ENCODE measurements around the gene CSMD2. TPM values are rescaled to one million over a fixed set of nuclear protein-coding genes. Genes with fewer than 3 reads are reported as not detected.

The CSMD2 gene
- total RNA-seq, 1 donor from 2014 or later, result 0.55 TPM

DNA sequence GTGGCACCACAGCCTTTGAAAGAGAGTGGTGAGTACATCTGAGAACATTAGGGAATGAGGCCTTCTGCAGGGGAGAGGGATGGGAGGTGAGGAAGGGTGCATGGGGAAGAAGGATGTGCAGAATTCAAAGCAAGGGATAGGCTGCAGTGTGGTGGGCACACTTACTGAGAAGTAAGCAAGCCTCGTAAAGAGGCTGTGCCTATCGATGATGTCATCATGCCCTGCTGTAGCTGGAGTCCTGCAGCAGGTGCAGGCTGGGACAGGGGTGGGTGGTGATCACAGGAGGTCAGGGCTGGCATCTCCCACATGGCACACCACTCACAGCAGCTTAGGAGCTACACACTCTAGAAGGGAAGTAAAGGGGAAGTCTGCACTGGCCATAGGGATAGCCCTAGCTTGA, 676.4 kb downstream of the CSMD2 start:
- Mint-ChIP-seq H3K9me3 (ENCODE audit: low read depth) (peaks cover 42% of the 10 kb centered on the region), H3K27me3 (ENCODE audit: low read depth) (no peaks in the 10 kb centered on the region), H3K36me3 (ENCODE audit: low read depth) (peaks cover 66% of the 10 kb centered on the region), H3K4me1 (ENCODE audit: low read depth) (no peaks in the 10 kb centered on the region), H3K27ac (ENCODE audit: unreplicated experiment) (no peak overlapping the region), H3K4me3 (ENCODE audit: unreplicated experiment) (no peak overlapping the region)
- TF ChIP-seq, protein P1, sequence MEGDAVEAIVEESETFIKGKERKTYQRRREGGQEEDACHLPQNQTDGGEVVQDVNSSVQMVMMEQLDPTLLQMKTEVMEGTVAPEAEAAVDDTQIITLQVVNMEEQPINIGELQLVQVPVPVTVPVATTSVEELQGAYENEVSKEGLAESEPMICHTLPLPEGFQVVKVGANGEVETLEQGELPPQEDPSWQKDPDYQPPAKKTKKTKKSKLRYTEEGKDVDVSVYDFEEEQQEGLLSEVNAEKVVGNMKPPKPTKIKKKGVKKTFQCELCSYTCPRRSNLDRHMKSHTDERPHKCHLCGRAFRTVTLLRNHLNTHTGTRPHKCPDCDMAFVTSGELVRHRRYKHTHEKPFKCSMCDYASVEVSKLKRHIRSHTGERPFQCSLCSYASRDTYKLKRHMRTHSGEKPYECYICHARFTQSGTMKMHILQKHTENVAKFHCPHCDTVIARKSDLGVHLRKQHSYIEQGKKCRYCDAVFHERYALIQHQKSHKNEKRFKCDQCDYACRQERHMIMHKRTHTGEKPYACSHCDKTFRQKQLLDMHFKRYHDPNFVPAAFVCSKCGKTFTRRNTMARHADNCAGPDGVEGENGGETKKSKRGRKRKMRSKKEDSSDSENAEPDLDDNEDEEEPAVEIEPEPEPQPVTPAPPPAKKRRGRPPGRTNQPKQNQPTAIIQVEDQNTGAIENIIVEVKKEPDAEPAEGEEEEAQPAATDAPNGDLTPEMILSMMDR (IDR thresholded peaks at IDR 0.05), result no peak
- no peak for DNase-seq (ENCODE audit: low spot score)

DNA sequence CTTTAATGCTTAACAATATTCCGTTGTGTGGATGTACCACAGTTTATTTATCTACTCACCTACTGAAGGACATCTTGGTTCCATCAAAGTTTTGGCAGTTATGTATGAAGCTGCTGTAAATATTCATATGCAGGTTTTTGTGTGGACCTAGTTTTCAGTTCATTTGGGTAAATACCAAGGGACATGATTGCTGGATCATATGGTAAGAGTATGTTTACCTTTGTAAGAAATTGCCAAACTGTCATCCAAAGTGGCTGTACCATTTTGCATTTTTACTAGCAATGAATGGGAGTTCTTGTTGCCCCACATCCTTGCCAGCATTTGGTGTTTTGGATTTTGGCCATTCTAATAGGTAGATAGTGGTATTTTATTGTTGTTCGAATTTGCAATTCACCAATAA, 682.6 kb downstream of the CSMD2 start:
- H3K9me3 Mint-ChIP-seq (ENCODE audit: low read depth), result peaks cover 27% of the 10 kb centered on the region
- TF ChIP-seq, protein P1 (IDR thresholded peaks at IDR 0.05), result no peak

DNA sequence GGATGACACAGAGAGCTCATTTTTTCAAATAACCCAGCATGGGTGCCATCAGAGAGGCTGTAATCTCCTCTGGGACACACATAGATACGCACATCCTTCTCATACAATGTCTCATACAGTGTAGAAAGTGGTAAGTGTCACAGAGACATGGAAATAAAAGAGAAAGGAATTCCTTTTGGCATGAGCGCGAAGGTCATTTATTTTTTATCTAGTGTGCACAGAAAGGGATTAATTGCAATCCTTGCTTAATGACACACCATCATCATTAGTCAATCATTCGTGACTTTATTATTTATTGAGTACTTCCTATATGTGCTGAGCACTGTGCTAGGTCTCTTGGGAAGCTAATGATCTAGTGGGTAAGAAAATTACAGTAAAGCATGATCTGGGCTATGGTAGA, 687.6 kb downstream of the CSMD2 start:
- H3K36me3 Mint-ChIP-seq (ENCODE audit: low read depth), result peaks cover 14% of the 10 kb centered on the region
- no peak for DNase-seq (ENCODE audit: low spot score)

More for the DNA sequence above, 682.6 kb downstream of the CSMD2 start:
- no peak overlapping the region for H3K27ac Mint-ChIP-seq (ENCODE audit: unreplicated experiment)
- no peak for DNase-seq (ENCODE audit: low spot score)
- H3K36me3 Mint-ChIP-seq (ENCODE audit: low read depth), result peaks cover 40% of the 10 kb centered on the region
- H3K27me3 Mint-ChIP-seq (ENCODE audit: low read depth), result no peaks in the 10 kb centered on the region
- no peaks in the 10 kb centered on the region for H3K4me1 Mint-ChIP-seq (ENCODE audit: low read depth)
- H3K4me3 Mint-ChIP-seq (ENCODE audit: unreplicated experiment), result no peak overlapping the region

DNA sequence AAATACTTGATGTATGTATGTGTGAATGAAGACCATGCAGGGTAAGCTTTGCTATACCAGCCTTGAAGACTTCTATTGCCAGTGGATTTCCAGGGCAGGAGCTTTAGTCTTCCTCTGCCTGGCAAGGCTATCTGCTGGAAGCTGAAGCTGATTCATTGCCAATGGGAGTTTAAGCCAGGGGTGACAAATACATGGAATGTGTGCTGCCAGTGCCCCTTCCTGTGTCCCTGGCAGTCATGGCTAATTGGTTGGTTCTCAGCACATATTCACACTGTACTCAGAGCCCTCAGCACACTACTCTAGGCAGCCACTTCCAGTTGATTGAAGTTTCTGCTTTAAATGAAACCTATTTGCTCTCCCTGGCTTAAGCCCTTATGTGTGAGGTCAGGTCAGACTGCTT, 691.1 kb downstream of the CSMD2 start:
- no peak for DNase-seq (ENCODE audit: low spot score)
- H3K4me3 Mint-ChIP-seq (ENCODE audit: unreplicated experiment), result peak overlapping the region; percentile 88
- TF ChIP-seq, protein P1 (IDR thresholded peaks at IDR 0.05), result no peak

More for the DNA sequence above, 687.6 kb downstream of the CSMD2 start:
- H3K4me3 Mint-ChIP-seq (ENCODE audit: unreplicated experiment), result no peak overlapping the region
- H3K27ac Mint-ChIP-seq (ENCODE audit: unreplicated experiment), result no peak overlapping the region
- H3K4me1 Mint-ChIP-seq (ENCODE audit: low read depth), result peaks cover 12% of the 10 kb centered on the region
- TF ChIP-seq, protein P1 (IDR thresholded peaks at IDR 0.05), result no peak
- H3K27me3 Mint-ChIP-seq (ENCODE audit: low read depth), result no peaks in the 10 kb centered on the region
- H3K9me3 Mint-ChIP-seq (ENCODE audit: low read depth), result no peaks in the 10 kb centered on the region

DNA sequence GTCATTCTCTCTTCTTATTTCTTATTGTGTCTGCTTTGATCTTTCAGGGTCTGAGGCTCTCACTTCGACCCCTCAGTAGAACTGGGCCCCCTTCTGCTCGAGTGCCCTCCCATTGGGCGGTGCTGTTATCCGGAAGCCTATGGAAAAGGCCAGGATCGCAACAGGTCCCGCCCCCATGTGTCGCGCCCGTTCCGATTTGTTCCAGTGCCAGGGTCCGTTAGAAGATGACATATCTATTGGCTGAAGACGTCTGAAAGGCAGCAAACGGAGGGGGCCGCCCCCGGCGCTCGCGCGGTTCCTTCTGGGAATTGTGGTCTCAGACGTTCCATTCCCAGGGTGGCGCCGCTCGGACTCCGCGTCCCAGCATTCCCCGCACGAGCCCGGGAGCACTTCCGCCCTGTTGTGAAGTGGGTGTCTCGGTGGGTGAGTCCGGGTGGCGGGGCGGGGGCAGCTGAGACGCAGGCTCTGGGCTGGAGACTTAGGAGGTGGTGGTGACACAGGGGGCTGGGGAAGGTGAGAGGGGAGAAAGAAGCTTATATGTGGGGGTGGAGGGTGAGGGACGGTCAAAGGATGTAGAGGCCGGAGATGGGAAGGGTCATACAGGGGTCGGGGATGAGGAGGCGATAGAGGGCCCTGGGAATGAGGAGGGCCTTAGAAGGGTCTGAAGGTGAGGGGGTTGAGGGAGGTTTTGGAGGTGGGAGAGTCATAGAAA, 692.6 kb downstream of the CSMD2 start, which contains the start of gene ZSCAN20:
Gene ZSCAN20 (plus strand): TSS at position 377 of the 712 bp plus-strand sequence. CDS start 6,644 bp downstream, outside the sequence.
- peak; percentile 98 for DNase-seq (ENCODE audit: low spot score)
- Mint-ChIP-seq H3K9me3 (ENCODE audit: low read depth) (no peaks in the 10 kb centered on the region), H3K4me3 (ENCODE audit: unreplicated experiment) (peak within 1 kb of the TSS; percentile 88), H3K27ac (ENCODE audit: unreplicated experiment) (peak within 1 kb of the TSS; percentile 89), H3K4me1 (ENCODE audit: low read depth) (peaks cover 35% of the 10 kb centered on the region), H3K36me3 (ENCODE audit: low read depth) (no peaks in the 10 kb centered on the region), H3K27me3 (ENCODE audit: low read depth) (no peaks in the 10 kb centered on the region)
- TF ChIP-seq, protein P1 (IDR thresholded peaks at IDR 0.05), result no peak

More for the DNA sequence above, 691.1 kb downstream of the CSMD2 start:
- peaks cover 27% of the 10 kb centered on the region for H3K4me1 Mint-ChIP-seq (ENCODE audit: low read depth)
- no peaks in the 10 kb centered on the region for H3K36me3 Mint-ChIP-seq (ENCODE audit: low read depth)
- H3K27ac Mint-ChIP-seq (ENCODE audit: unreplicated experiment), result no peak overlapping the region
- H3K9me3 Mint-ChIP-seq (ENCODE audit: low read depth), result no peaks in the 10 kb centered on the region
- no peaks in the 10 kb centered on the region for H3K27me3 Mint-ChIP-seq (ENCODE audit: low read depth)
